ENCODE data around the gene TEX47. TPM values are rescaled to one million over a fixed set of nuclear protein-coding genes. Genes with fewer than 3 reads are reported as not detected.

The TEX47 gene
- total RNA-seq, 1 donor from 2014 or later: not detected

DNA sequence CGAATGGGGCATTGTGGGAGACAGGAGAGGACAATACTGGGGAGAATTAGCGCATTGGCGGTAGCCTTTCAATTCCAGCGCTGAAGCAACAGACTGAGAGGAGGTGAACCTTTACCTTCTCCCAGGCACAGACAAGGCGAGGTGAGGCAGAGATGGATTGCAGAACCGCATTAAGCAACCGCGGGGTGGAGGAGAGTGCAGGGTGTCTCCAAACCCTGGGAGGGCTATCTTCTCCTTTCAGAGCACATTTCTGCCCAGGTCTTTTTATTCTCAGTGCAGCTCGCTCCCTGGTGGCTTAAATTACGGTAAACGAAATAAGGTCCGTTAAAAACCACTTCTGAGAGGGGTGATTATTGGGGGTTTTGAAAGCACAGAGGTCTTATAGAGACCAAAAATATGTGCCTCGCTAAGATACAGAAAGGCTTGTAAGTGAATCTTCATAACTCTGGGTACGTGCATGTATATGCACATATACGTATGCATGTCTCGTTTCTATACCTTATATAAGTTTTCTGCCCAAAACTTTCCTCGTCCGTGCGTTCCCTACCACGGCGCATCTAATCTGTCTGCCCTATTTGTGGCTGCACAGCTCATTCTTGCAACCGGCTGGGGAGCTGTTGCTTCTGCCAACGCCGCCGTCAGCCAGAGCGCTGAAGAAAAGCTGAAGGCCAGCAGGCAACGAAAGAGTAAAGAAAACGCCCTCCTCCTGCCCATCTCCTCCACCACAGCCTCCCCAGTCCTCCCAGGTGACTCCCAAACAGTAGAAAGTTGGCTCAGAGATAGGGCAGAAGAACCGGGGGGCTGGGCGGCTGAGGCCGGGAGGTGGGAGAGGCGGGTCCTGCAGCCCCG, 36.9 kb downstream of the TEX47 start:
- Mint-ChIP-seq H3K27ac (ENCODE audit: unreplicated experiment) (no peak overlapping the region), H3K27me3 (ENCODE audit: low read depth, unreplicated experiment) (peaks cover 35% of the 10 kb centered on the region), H3K4me1 (ENCODE audit: low read depth, unreplicated experiment) (no peaks in the 10 kb centered on the region), H3K36me3 (ENCODE audit: low read depth, unreplicated experiment) (no peaks in the 10 kb centered on the region), H3K4me3 (ENCODE audit: unreplicated experiment) (peak overlapping the region; percentile 77), H3K9me3 (ENCODE audit: unreplicated experiment) (no peaks in the 10 kb centered on the region)
- no peaks in the 10 kb centered on the region for H4K20me1 ChIP-seq (ENCODE audit: insufficient read depth, low read length)
- H3K27ac ChIP-seq (ENCODE audit: low read depth, low read length): no peak overlapping the region
- H3K79me2 ChIP-seq (ENCODE audit: insufficient read depth, low read length): no peaks in the 10 kb centered on the region
- H3K4me3 ChIP-seq (ENCODE audit: insufficient read depth, low read depth, low read length): peak overlapping the region; percentile 27
- H3K9ac ChIP-seq (ENCODE audit: low read length): no peak overlapping the region
- H2AFZ ChIP-seq (ENCODE audit: low read depth, low read length): peak overlapping the region; percentile 68
- H3K9me3 ChIP-seq (ENCODE audit: insufficient read depth, low read depth, low read length): no peaks in the 10 kb centered on the region
- TF ChIP-seq EZH2 (IDR thresholded peaks at IDR 0.05; ENCODE audit: insufficient read depth, low read length): peak; percentile 7
- TF ChIP-seq, protein P1, sequence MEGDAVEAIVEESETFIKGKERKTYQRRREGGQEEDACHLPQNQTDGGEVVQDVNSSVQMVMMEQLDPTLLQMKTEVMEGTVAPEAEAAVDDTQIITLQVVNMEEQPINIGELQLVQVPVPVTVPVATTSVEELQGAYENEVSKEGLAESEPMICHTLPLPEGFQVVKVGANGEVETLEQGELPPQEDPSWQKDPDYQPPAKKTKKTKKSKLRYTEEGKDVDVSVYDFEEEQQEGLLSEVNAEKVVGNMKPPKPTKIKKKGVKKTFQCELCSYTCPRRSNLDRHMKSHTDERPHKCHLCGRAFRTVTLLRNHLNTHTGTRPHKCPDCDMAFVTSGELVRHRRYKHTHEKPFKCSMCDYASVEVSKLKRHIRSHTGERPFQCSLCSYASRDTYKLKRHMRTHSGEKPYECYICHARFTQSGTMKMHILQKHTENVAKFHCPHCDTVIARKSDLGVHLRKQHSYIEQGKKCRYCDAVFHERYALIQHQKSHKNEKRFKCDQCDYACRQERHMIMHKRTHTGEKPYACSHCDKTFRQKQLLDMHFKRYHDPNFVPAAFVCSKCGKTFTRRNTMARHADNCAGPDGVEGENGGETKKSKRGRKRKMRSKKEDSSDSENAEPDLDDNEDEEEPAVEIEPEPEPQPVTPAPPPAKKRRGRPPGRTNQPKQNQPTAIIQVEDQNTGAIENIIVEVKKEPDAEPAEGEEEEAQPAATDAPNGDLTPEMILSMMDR (IDR thresholded peaks at IDR 0.05; ENCODE audit: insufficient read depth, low read depth, low read length): no peak
- peak overlapping the region; percentile 78 for H3K4me2 ChIP-seq (ENCODE audit: low read length)
- FAIRE-seq (no peak), DNase-seq (ENCODE audit: low read depth) (peak; percentile 3)
- peaks cover 23% of the 10 kb centered on the region for H3K27me3 ChIP-seq (ENCODE audit: insufficient read depth, low read length)
- no peaks in the 10 kb centered on the region for H3K36me3 ChIP-seq (ENCODE audit: insufficient read depth, low read length)
- H3K4me1 ChIP-seq (ENCODE audit: insufficient read depth, low read length): no peaks in the 10 kb centered on the region

DNA sequence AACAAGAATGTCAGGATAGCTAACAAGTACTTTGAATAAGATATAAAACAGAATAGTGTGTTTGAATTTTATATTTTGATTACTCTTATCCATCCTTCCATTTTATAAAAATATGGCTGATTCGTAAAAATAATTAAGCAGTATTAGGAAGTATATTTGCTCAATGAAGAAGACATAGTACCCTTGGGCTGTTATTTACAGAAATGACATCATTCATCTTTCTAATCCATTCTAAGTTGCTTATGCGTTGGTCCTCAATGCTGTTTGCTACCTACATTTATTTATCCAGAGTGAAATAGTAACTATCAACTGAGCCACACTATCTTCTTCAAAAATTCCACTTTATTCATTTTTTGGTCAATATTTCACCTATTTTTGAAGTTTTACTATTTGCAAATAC, 38.2 kb downstream of the TEX47 start:
- Histone ChIP-seq H3K27me3 (ENCODE audit: insufficient read depth, low read length) (peaks cover 23% of the 10 kb centered on the region), H2AFZ (ENCODE audit: low read depth, low read length) (no peak overlapping the region), H3K27ac (ENCODE audit: low read depth, low read length) (no peak overlapping the region), H3K36me3 (ENCODE audit: insufficient read depth, low read length) (no peaks in the 10 kb centered on the region), H3K79me2 (ENCODE audit: insufficient read depth, low read length) (no peaks in the 10 kb centered on the region), H3K4me1 (ENCODE audit: insufficient read depth, low read length) (no peaks in the 10 kb centered on the region), H3K4me3 (ENCODE audit: insufficient read depth, low read depth, low read length) (no peak overlapping the region), H3K4me2 (ENCODE audit: low read length) (no peak overlapping the region), H3K9ac (ENCODE audit: low read length) (no peak overlapping the region), H4K20me1 (ENCODE audit: insufficient read depth, low read length) (no peaks in the 10 kb centered on the region), H3K9me3 (ENCODE audit: insufficient read depth, low read depth, low read length) (no peaks in the 10 kb centered on the region)
- TF ChIP-seq, protein P1 (IDR thresholded peaks at IDR 0.05; ENCODE audit: insufficient read depth, low read depth, low read length): no peak
- TF ChIP-seq EZH2 (IDR thresholded peaks at IDR 0.05; ENCODE audit: insufficient read depth, low read length): no peak
- Mint-ChIP-seq H3K9me3 (ENCODE audit: unreplicated experiment) (no peaks in the 10 kb centered on the region), H3K4me3 (ENCODE audit: unreplicated experiment) (no peak overlapping the region), H3K4me1 (ENCODE audit: low read depth, unreplicated experiment) (no peaks in the 10 kb centered on the region), H3K27me3 (ENCODE audit: low read depth, unreplicated experiment) (peaks cover 35% of the 10 kb centered on the region), H3K36me3 (ENCODE audit: low read depth, unreplicated experiment) (no peaks in the 10 kb centered on the region), H3K27ac (ENCODE audit: unreplicated experiment) (no peak overlapping the region)
- DNase-seq (ENCODE audit: low read depth) (no peak), FAIRE-seq (no peak)

DNA sequence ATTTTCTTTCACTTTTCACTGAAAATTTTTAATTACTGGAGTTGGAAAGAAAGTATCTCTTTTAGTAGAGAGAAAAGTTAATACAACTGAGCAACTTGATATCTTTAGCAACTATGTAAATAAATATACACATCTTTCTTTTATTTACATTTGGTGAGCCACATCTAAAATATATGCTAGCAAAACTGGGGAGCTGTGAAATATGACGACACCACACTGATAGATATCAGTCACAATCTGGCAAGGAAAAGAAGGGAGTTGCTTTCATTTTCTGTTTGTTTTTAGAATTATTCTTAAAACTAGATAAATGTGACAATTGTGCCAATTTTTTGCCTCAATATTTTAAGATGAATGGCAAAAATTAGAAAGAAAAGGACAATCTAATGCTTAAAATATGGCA, 38.7 kb downstream of the TEX47 start:
- H3K4me1 ChIP-seq (ENCODE audit: insufficient read depth, low read length): no peaks in the 10 kb centered on the region
- H3K27me3 ChIP-seq (ENCODE audit: insufficient read depth, low read length): peaks cover 23% of the 10 kb centered on the region
- no peak overlapping the region for H3K4me2 ChIP-seq (ENCODE audit: low read length)
- TF ChIP-seq, protein P1 (IDR thresholded peaks at IDR 0.05; ENCODE audit: insufficient read depth, low read depth, low read length): no peak
- TF ChIP-seq EZH2 (IDR thresholded peaks at IDR 0.05; ENCODE audit: insufficient read depth, low read length): no peak
- H3K27ac Mint-ChIP-seq (ENCODE audit: unreplicated experiment): no peak overlapping the region
- no peak overlapping the region for H3K4me3 ChIP-seq (ENCODE audit: insufficient read depth, low read depth, low read length)
- no peaks in the 10 kb centered on the region for H3K9me3 ChIP-seq (ENCODE audit: insufficient read depth, low read depth, low read length)
- no peaks in the 10 kb centered on the region for H4K20me1 ChIP-seq (ENCODE audit: insufficient read depth, low read length)
- H2AFZ ChIP-seq (ENCODE audit: low read depth, low read length): no peak overlapping the region
- H3K4me3 Mint-ChIP-seq (ENCODE audit: unreplicated experiment): no peak overlapping the region
- no peaks in the 10 kb centered on the region for H3K36me3 ChIP-seq (ENCODE audit: insufficient read depth, low read length)
- H3K36me3 Mint-ChIP-seq (ENCODE audit: low read depth, unreplicated experiment): no peaks in the 10 kb centered on the region
- H3K79me2 ChIP-seq (ENCODE audit: insufficient read depth, low read length): no peaks in the 10 kb centered on the region
- DNase-seq (ENCODE audit: low read depth) (no peak), FAIRE-seq (no peak)
- H3K4me1 Mint-ChIP-seq (ENCODE audit: low read depth, unreplicated experiment): no peaks in the 10 kb centered on the region
- peaks cover 34% of the 10 kb centered on the region for H3K27me3 Mint-ChIP-seq (ENCODE audit: low read depth, unreplicated experiment)
- H3K9ac ChIP-seq (ENCODE audit: low read length): no peak overlapping the region
- H3K9me3 Mint-ChIP-seq (ENCODE audit: unreplicated experiment): no peaks in the 10 kb centered on the region
- H3K27ac ChIP-seq (ENCODE audit: low read depth, low read length): no peak overlapping the region

All from astrocyte (in vitro differentiated cells and primary cell).